Measurements from ENCODE around the gene TAS1R2. TPM values are rescaled to one million over a fixed set of nuclear protein-coding genes. Genes with fewer than 3 reads are reported as not detected.

TAS1R2 gene
- total RNA-seq, 1 donor from 2014 or later = not detected

GRCh38 chr1:18879791-18880309, 20.4 kb upstream of the TAS1R2 start:
- no peak overlapping the region for H2AFZ ChIP-seq (ENCODE audit: low read depth, low read length)
- FAIRE-seq (no peak), DNase-seq (ENCODE audit: low read depth) (no peak)
- H3K79me2 ChIP-seq (ENCODE audit: insufficient read depth, low read length) = no peaks in the 10 kb centered on the region
- H3K27me3 ChIP-seq (ENCODE audit: insufficient read depth, low read length) = no peaks in the 10 kb centered on the region
- peaks cover 6% of the 10 kb centered on the region for H4K20me1 ChIP-seq (ENCODE audit: insufficient read depth, low read length)
- H3K27ac ChIP-seq (ENCODE audit: low read depth, low read length) = no peak overlapping the region
- no peak overlapping the region for H3K9ac ChIP-seq (ENCODE audit: low read length)
- Mint-ChIP-seq H3K9me3 (ENCODE audit: unreplicated experiment) (peaks cover 2% of the 10 kb centered on the region), H3K4me3 (ENCODE audit: unreplicated experiment) (no peak overlapping the region), H3K27me3 (ENCODE audit: low read depth, unreplicated experiment) (peaks cover 8% of the 10 kb centered on the region), H3K36me3 (ENCODE audit: low read depth, unreplicated experiment) (peaks cover 19% of the 10 kb centered on the region), H3K4me1 (ENCODE audit: low read depth, unreplicated experiment) (peaks cover 3% of the 10 kb centered on the region), H3K27ac (ENCODE audit: unreplicated experiment) (no peak overlapping the region)
- H3K4me3 ChIP-seq (ENCODE audit: insufficient read depth, low read depth, low read length) = no peak overlapping the region
- H3K36me3 ChIP-seq (ENCODE audit: insufficient read depth, low read length) = no peaks in the 10 kb centered on the region
- H3K4me2 ChIP-seq (ENCODE audit: low read length) = no peak overlapping the region
- no peaks in the 10 kb centered on the region for H3K9me3 ChIP-seq (ENCODE audit: insufficient read depth, low read depth, low read length)
- TF ChIP-seq EZH2 (IDR thresholded peaks at IDR 0.05; ENCODE audit: insufficient read depth, low read length) (no peak), CTCF (IDR thresholded peaks at IDR 0.05; ENCODE audit: insufficient read depth, low read depth, low read length) (no peak)
- peaks cover 4% of the 10 kb centered on the region for H3K4me1 ChIP-seq (ENCODE audit: insufficient read depth, low read length)

- no peaks in the 10 kb centered on the region for H3K27me3 ChIP-seq (ENCODE audit: insufficient read depth, low read length)
- H3K4me1 Mint-ChIP-seq (ENCODE audit: low read depth, unreplicated experiment) = no peaks in the 10 kb centered on the region
- H3K4me1 ChIP-seq (ENCODE audit: insufficient read depth, low read length) = peaks cover 4% of the 10 kb centered on the region
- H3K79me2 ChIP-seq (ENCODE audit: insufficient read depth, low read length) = no peaks in the 10 kb centered on the region
- H3K27me3 Mint-ChIP-seq (ENCODE audit: low read depth, unreplicated experiment) = peaks cover 4% of the 10 kb centered on the region
- no peak overlapping the region for H3K27ac ChIP-seq (ENCODE audit: low read depth, low read length)
- H3K9me3 ChIP-seq (ENCODE audit: insufficient read depth, low read depth, low read length) = no peaks in the 10 kb centered on the region
- no peak overlapping the region for H3K9ac ChIP-seq (ENCODE audit: low read length)
- H3K9me3 Mint-ChIP-seq (ENCODE audit: unreplicated experiment) = no peaks in the 10 kb centered on the region
- H4K20me1 ChIP-seq (ENCODE audit: insufficient read depth, low read length) = peaks cover 6% of the 10 kb centered on the region
- peaks cover 15% of the 10 kb centered on the region for H3K36me3 Mint-ChIP-seq (ENCODE audit: low read depth, unreplicated experiment)
- DNase-seq (ENCODE audit: low read depth) = no peak
- H2AFZ ChIP-seq (ENCODE audit: low read depth, low read length) = no peak overlapping the region
- H3K4me3 Mint-ChIP-seq (ENCODE audit: unreplicated experiment) = no peak overlapping the region
- FAIRE-seq = no peak
- no peaks in the 10 kb centered on the region for H3K36me3 ChIP-seq (ENCODE audit: insufficient read depth, low read length)
- no peak overlapping the region for H3K27ac Mint-ChIP-seq (ENCODE audit: unreplicated experiment)
- TF ChIP-seq EZH2 (IDR thresholded peaks at IDR 0.05; ENCODE audit: insufficient read depth, low read length) (no peak), CTCF (IDR thresholded peaks at IDR 0.05; ENCODE audit: insufficient read depth, low read depth, low read length) (no peak)
- H3K4me3 ChIP-seq (ENCODE audit: insufficient read depth, low read depth, low read length) = no peak overlapping the region
- no peak overlapping the region for H3K4me2 ChIP-seq (ENCODE audit: low read length)
Observed at GRCh38 chr1:18879215-18879790, 19.8 kb upstream of the TAS1R2 start.

- Histone ChIP-seq H4K20me1 (ENCODE audit: insufficient read depth, low read length) (peaks cover 5% of the 10 kb centered on the region), H3K27ac (ENCODE audit: low read depth, low read length) (no peak overlapping the region), H3K36me3 (ENCODE audit: insufficient read depth, low read length) (no peaks in the 10 kb centered on the region), H3K4me2 (ENCODE audit: low read length) (no peak overlapping the region), H3K4me1 (ENCODE audit: insufficient read depth, low read length) (peaks cover under 1% of the 10 kb centered on the region), H3K9me3 (ENCODE audit: insufficient read depth, low read depth, low read length) (no peaks in the 10 kb centered on the region), H3K27me3 (ENCODE audit: insufficient read depth, low read length) (no peaks in the 10 kb centered on the region), H3K79me2 (ENCODE audit: insufficient read depth, low read length) (no peaks in the 10 kb centered on the region), H2AFZ (ENCODE audit: low read depth, low read length) (no peak overlapping the region), H3K9ac (ENCODE audit: low read length) (no peak overlapping the region), H3K4me3 (ENCODE audit: insufficient read depth, low read depth, low read length) (no peak overlapping the region)
- TF ChIP-seq EZH2 (IDR thresholded peaks at IDR 0.05; ENCODE audit: insufficient read depth, low read length) = no peak
- no peak for TF ChIP-seq CTCF (IDR thresholded peaks at IDR 0.05; ENCODE audit: insufficient read depth, low read depth, low read length)
- Mint-ChIP-seq H3K9me3 (ENCODE audit: unreplicated experiment) (no peaks in the 10 kb centered on the region), H3K4me1 (ENCODE audit: low read depth, unreplicated experiment) (no peaks in the 10 kb centered on the region), H3K27me3 (ENCODE audit: low read depth, unreplicated experiment) (peaks cover 4% of the 10 kb centered on the region), H3K27ac (ENCODE audit: unreplicated experiment) (no peak overlapping the region), H3K4me3 (ENCODE audit: unreplicated experiment) (no peak overlapping the region), H3K36me3 (ENCODE audit: low read depth, unreplicated experiment) (peaks cover 15% of the 10 kb centered on the region)
- FAIRE-seq (no peak), DNase-seq (ENCODE audit: low read depth) (no peak)
Observed at GRCh38 chr1:18878538-18879214, 19.2 kb upstream of the TAS1R2 start.
